Progenitor cell of endocrine pancreas (in vitro differentiated cells): ENCODE data around the gene SOX8. TPM values are rescaled to one million over a fixed set of nuclear protein-coding genes. Genes with fewer than 3 reads are reported as not detected.

Experiments
- DNase-seq: peaks from one replicate; pipeline ENCODE4 v3.0.0; 2021; ENCODE audit warnings: low spot score; ENCODE audit not compliant: unreplicated experiment
- H3K27ac Mint-ChIP-seq: 2 replicates; pipeline ENCODE4 v1.8.0; 2021; ENCODE audit warnings: mild to moderate bottlenecking, moderate library complexity, mixed read lengths
- H3K27me3 Mint-ChIP-seq: 2 replicates; pipeline ENCODE4 v1.8.0; 2021; ENCODE audit warnings: mixed read lengths
- H3K36me3 Mint-ChIP-seq: 2 replicates; pipeline ENCODE4 v1.8.0; 2022; ENCODE audit warnings: mixed read lengths; ENCODE audit not compliant: insufficient read depth
- H3K4me1 Mint-ChIP-seq: 2 replicates; pipeline ENCODE4 v1.8.0; 2021; ENCODE audit warnings: low read depth, mixed read lengths
- H3K4me3 Mint-ChIP-seq: 2 replicates; pipeline ENCODE4 v1.8.0; 2021; ENCODE audit warnings: low read depth, mild to moderate bottlenecking, moderate library complexity, mixed read lengths
- H3K9me3 Mint-ChIP-seq: 2 replicates; pipeline ENCODE4 v1.8.0; 2021; ENCODE audit warnings: low read depth, mixed read lengths
- CTCF ChIP-seq: fragments of 200-600 bp; sonication (generic); IDR thresholded peaks from one replicate; pipeline ENCODE4 v1.5.0; 2021; ENCODE audit warnings: antibody characterized with exemption, mild to moderate bottlenecking; ENCODE audit not compliant: unreplicated experiment
- total RNA-seq: library from RNA; stranded (reverse); gene quantifications from 2 replicates; pipeline ENCODE4 v1.2.1, GENCODE V29; 2021

The SOX8 gene
- total RNA-seq, 1 donor from 2014 or later, result 6.7 TPM

GRCh38 chr16:1005286-1005685, 23.7 kb downstream of the SOX8 start:
- TF ChIP-seq CTCF, result no peak
- DNase-seq, result no peak
- Mint-ChIP-seq H3K9me3 (no peaks in the 10 kb centered on the region), H3K4me3 (no peak overlapping the region), H3K27ac (no peak overlapping the region), H3K36me3 (no peaks in the 10 kb centered on the region), H3K27me3 (peaks cover 9% of the 10 kb centered on the region), H3K4me1 (no peaks in the 10 kb centered on the region)

- H3K27ac Mint-ChIP-seq, result no peak overlapping the region
- H3K4me1 Mint-ChIP-seq, result no peaks in the 10 kb centered on the region
- H3K9me3 Mint-ChIP-seq, result no peaks in the 10 kb centered on the region
- DNase-seq, result no peak
- no peaks in the 10 kb centered on the region for H3K36me3 Mint-ChIP-seq
- no peak for TF ChIP-seq CTCF
- peaks cover 13% of the 10 kb centered on the region for H3K27me3 Mint-ChIP-seq
- no peak overlapping the region for H3K4me3 Mint-ChIP-seq
Measured at GRCh38 chr16:1006781-1007180, 25.2 kb downstream of the SOX8 start.

GRCh38 chr16:1007284-1007850, 25.8 kb downstream of the SOX8 start:
- no peaks in the 10 kb centered on the region for H3K9me3 Mint-ChIP-seq

GRCh38 chr16:1008085-1008484, 26.5 kb downstream of the SOX8 start:
- no peaks in the 10 kb centered on the region for H3K9me3 Mint-ChIP-seq
- H3K4me1 Mint-ChIP-seq, result no peaks in the 10 kb centered on the region
- no peaks in the 10 kb centered on the region for H3K36me3 Mint-ChIP-seq
- H3K27me3 Mint-ChIP-seq, result peaks cover 13% of the 10 kb centered on the region
- TF ChIP-seq CTCF, result no peak
- no peak overlapping the region for H3K4me3 Mint-ChIP-seq
- no peak overlapping the region for H3K27ac Mint-ChIP-seq
- no peak for DNase-seq

More at GRCh38 chr16:1007284-1007850, 25.8 kb downstream of the SOX8 start:
- Mint-ChIP-seq H3K4me1 (no peaks in the 10 kb centered on the region), H3K4me3 (no peak overlapping the region), H3K36me3 (no peaks in the 10 kb centered on the region), H3K27ac (no peak overlapping the region), H3K27me3 (peaks cover 13% of the 10 kb centered on the region)
- no peak for TF ChIP-seq CTCF
- DNase-seq, result no peak

- no peak overlapping the region for H3K27ac Mint-ChIP-seq
- H3K4me1 Mint-ChIP-seq, result no peaks in the 10 kb centered on the region
- H3K4me3 Mint-ChIP-seq, result no peak overlapping the region
- H3K9me3 Mint-ChIP-seq, result no peaks in the 10 kb centered on the region
- no peak for TF ChIP-seq CTCF
- peaks cover 13% of the 10 kb centered on the region for H3K27me3 Mint-ChIP-seq
- DNase-seq, result no peak
- no peaks in the 10 kb centered on the region for H3K36me3 Mint-ChIP-seq
Measured at GRCh38 chr16:1009358-1010150, 28.0 kb downstream of the SOX8 start.
